ENCODE results near the gene RPL41.

RPL41 gene

GRCh38 chr12:56160193-56160763, 43.8 kb downstream of the RPL41 start:
- DNase-seq = no peak
- in situ Hi-C loops (cut with HindIII; ENCODE audit: low pct_ligation_motif_present, low pct_unique_long_range_greater_than_20kb, low sequenced_read_pairs) = no loop called here

DNA sequence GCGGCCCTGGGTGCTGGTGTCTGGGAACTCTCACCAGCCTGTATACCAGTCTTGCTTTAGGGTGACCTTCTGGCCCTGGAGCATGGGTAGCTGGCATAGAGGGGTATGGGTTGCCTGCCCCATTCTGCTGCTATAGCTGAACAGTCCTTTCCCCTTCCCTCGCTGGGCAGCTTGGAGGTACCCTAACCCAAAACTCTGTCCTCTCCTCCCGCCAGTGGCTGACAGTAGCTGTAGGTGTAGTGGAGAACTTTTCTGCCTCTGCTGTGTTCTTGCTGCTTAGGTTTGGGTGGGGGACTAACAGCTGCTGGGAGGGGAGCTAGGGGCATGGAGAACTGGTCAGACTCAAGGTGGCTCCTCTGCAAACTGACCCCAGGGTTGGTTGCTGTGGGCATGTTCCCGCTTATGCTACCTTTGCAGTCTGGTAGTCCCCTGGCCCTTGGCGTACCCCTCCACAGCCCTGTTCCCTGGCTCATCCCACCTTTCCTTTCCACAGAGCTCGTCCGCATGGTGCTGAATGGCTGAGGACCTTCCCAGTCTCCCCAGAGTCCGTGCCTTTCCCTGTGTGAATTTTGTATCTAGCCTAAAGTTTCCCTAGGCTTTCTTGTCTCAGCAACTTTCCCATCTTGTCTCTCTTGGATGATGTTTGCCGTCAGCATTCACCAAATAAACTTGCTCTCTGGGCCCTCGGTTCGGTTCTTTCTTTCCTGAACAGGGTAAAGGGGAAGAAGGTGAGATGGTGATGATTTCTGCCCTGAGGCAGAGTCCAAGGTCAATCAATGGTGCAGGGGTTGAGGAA, 44.7 kb downstream of the RPL41 start:
- DNase-seq = no peak
- in situ Hi-C loops (cut with HindIII; ENCODE audit: low pct_ligation_motif_present, low pct_unique_long_range_greater_than_20kb, low sequenced_read_pairs) = no loop called here

- in situ Hi-C loops (cut with HindIII; ENCODE audit: low pct_ligation_motif_present, low pct_unique_long_range_greater_than_20kb, low sequenced_read_pairs) = no loop called here
- no peak for DNase-seq
These were observed 45.4 kb downstream of the RPL41 start for GRCh38 chr12:56161690-56162351.

DNA sequence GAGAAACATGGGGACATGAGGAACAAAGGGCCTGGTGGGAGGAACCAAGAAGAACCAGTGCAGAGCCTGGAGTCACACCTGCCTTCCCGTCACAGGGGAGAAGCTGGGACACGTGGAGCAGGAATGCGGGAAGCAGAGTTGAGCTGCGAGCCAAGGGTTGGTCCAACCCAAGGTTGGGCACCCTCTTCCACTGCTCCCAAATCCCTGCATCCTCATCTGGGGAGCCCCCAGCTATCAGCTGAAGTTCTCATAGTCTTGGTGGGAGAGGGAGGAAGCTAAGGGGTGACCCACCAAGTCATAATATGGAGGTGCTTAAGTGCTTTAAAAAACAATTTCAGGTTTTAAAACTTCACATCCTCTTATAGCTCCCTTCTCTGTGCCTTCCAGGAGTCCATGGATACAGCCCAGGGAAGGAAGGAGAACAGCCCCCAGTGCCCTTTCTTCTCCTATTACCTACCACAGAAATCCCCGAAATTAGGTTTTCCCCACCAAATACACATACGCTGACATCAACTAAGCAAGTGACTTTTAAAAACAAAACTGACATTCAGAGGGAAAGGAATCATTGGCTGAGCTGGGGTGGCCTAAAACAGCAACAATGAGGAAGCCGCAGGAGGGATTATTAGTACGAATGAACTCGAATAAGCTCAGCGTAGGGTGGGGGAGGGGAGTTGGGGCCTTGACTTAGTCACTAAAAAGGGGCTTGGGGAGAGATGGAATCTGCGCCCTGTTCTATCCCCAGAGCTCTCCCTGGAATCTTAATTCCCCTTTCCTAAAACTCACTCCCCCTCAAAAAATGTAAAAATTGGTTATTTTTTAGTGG, 46.2 kb downstream of the RPL41 start:
- no peak for DNase-seq
- in situ Hi-C loops (cut with HindIII; ENCODE audit: low pct_ligation_motif_present, low pct_unique_long_range_greater_than_20kb, low sequenced_read_pairs) = no loop called here

DNA sequence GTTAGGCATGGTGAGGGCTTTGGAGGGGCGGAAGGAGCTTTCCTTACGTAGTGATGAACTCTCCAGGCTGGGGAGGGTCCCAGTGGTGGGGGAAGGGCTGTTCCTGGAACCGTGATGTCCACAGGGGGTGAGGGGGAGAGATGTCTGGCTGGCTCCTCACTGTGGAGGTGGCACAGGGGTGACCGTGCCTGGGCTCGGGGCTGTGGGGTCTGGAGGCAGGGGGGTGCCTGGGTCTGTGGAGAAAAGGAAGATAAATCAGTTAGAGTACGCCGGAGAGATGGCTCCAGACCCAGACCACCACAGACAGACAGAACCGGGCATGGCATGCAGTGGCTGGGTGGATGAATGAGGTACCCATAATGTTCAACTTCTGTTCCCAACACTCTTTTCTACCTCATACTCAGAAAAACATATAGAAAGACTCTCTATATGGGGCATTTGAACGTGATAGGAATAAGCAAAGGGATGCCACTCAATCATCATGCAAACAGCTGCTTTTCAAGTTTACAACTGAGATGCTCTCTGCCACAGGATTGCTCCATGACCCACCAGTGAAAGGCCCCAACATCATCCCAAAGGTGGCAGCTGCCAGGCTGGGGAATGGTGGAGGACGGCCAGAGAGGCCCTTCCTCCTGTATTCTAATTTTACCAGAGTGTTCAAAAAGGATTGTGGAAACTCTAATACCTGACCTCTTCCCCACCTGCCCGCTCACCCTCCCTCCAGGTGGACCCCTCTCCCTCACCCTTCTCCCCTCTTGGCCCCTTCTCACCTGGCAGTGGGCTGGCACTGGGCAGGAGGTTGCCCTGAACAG, 47.3 kb downstream of the RPL41 start:
- in situ Hi-C loops (cut with HindIII; ENCODE audit: low pct_ligation_motif_present, low pct_unique_long_range_greater_than_20kb, low sequenced_read_pairs) = no loop called here
- no peak for DNase-seq

GRCh38 chr12:56164345-56164729, 47.9 kb downstream of the RPL41 start:
- no peak for DNase-seq
- in situ Hi-C loops (cut with HindIII; ENCODE audit: low pct_ligation_motif_present, low pct_unique_long_range_greater_than_20kb, low sequenced_read_pairs) = no loop called here

GRCh38 chr12:56165369-56165768, 48.9 kb downstream of the RPL41 start:
- in situ Hi-C loops (cut with HindIII; ENCODE audit: low pct_ligation_motif_present, low pct_unique_long_range_greater_than_20kb, low sequenced_read_pairs) = no loop called here
- no peak for DNase-seq

Measured in ACHN (cell line).